DOHH2 (cell line): ENCODE data around the gene MGAT4A.

ENCODE experiments used
- CTCF ChIP-seq: fragments of 200-600 bp; sonication (generic); IDR thresholded peaks from one replicate; pipeline ENCODE4 v1.5.1; 2014; ENCODE audit warnings: antibody characterized with exemption, mild to moderate bottlenecking, low read depth, low read length; ENCODE audit not compliant: poor library complexity, severe bottlenecking
- EZH2phosphoT487 ChIP-seq: fragments of 200-600 bp; sonication (generic); IDR thresholded peaks from 2 replicates; pipeline ENCODE4 v1.6.1; 2017; ENCODE audit warnings: borderline replicate concordance, mild to moderate bottlenecking, antibody characterized with exemption, low read length, moderate library complexity, mixed read lengths

GRCh38 chr2:98739020-98739419 lies 8.1 kb upstream of the MGAT4A start:
- TF ChIP-seq CTCF (no peak), EZH2phosphoT487 (no peak)
